H9 (cell line): ENCODE measurements around the gene IQCF2. TPM values are rescaled to one million over a fixed set of nuclear protein-coding genes. Genes with fewer than 3 reads are reported as not detected.

Source experiments
- DNase-seq: peaks from one replicate; pipeline ENCODE4 v3.0.0-alpha.2; 2017
- H2AFZ ChIP-seq: one replicate; pipeline ENCODE4 v1.6.1; 2013; ENCODE audit warnings: mild to moderate bottlenecking, low read length, control low read depth, moderate library complexity
- H2AK5ac ChIP-seq: 2 replicates; pipeline ENCODE4 v1.6.1; 2013; ENCODE audit warnings: low read length, control low read depth, mixed read lengths; ENCODE audit not compliant: insufficient read length
- H2BK120ac ChIP-seq: one replicate; pipeline ENCODE4 v1.6.1; 2013; ENCODE audit warnings: low read depth, mild to moderate bottlenecking, low read length, control low read depth, inconsistent platforms; ENCODE audit not compliant: poor library complexity, severe bottlenecking
- H2BK12ac ChIP-seq: 2 replicates; pipeline ENCODE4 v1.6.1; 2013; ENCODE audit warnings: low read length, control low read depth, mixed read lengths, low read depth; ENCODE audit not compliant: insufficient read length
- H2BK15ac ChIP-seq: 2 replicates; pipeline ENCODE4 v1.6.1; 2013; ENCODE audit warnings: low read depth, low read length, control low read depth
- H2BK20ac ChIP-seq: one replicate; pipeline ENCODE4 v1.6.1; 2013; ENCODE audit warnings: low read depth, mild to moderate bottlenecking, low read length, control low read depth, inconsistent platforms; ENCODE audit not compliant: poor library complexity, severe bottlenecking
- H2BK5ac ChIP-seq: 2 replicates; pipeline ENCODE4 v1.6.1; 2013; ENCODE audit warnings: low read length, control low read depth, mixed read lengths; ENCODE audit not compliant: insufficient read length
- H3K14ac ChIP-seq: 2 replicates; pipeline ENCODE4 v1.6.1; 2013; ENCODE audit warnings: low read length, control low read depth; ENCODE audit not compliant: insufficient read depth
- H3K18ac ChIP-seq: 2 replicates; pipeline ENCODE4 v1.6.1; 2013; ENCODE audit warnings: low read depth, mild to moderate bottlenecking, mixed read lengths, low read length, control low read depth; ENCODE audit not compliant: insufficient read length
- H3K23ac ChIP-seq: 2 replicates; pipeline ENCODE4 v1.6.1; 2013; ENCODE audit warnings: low read length, control low read depth, mixed read lengths, low read depth; ENCODE audit not compliant: insufficient read length
- H3K23me2 ChIP-seq: 2 replicates; pipeline ENCODE4 v1.6.1; 2013; ENCODE audit warnings: low read depth, mild to moderate bottlenecking, mixed read lengths, low read length, control low read depth; ENCODE audit not compliant: insufficient read length, poor library complexity, severe bottlenecking
- H3K27ac ChIP-seq: 2 replicates; pipeline ENCODE4 v1.5.1; 2013; ENCODE audit warnings: low read length, control low read depth, mixed read lengths, low read depth; ENCODE audit not compliant: insufficient read length
- H3K27me3 ChIP-seq: 2 replicates; pipeline ENCODE4 v1.6.1; 2013; ENCODE audit warnings: low read length, control low read depth, inconsistent platforms; ENCODE audit not compliant: insufficient read depth
- H3K4ac ChIP-seq: 2 replicates; pipeline ENCODE4 v1.6.1; 2013; ENCODE audit warnings: low read depth, mild to moderate bottlenecking, control low read depth, inconsistent platforms, low read length, moderate library complexity
- H3K4me1 ChIP-seq: 2 replicates; pipeline ENCODE4 v1.6.1; 2013; ENCODE audit warnings: low read length, control low read depth, inconsistent platforms; ENCODE audit not compliant: insufficient read depth
- H3K4me2 ChIP-seq: 2 replicates; pipeline ENCODE4 v1.6.1; 2013; ENCODE audit warnings: low read length, control low read depth, mixed read lengths; ENCODE audit not compliant: insufficient read length, insufficient read depth
- H3K56ac ChIP-seq: 2 replicates; pipeline ENCODE4 v1.6.1; 2013; ENCODE audit warnings: low read depth, mild to moderate bottlenecking, mixed read lengths, low read length, control low read depth; ENCODE audit not compliant: insufficient read length
- H3K79me1 ChIP-seq: 2 replicates; pipeline ENCODE4 v1.6.1; 2013; ENCODE audit warnings: low read depth, mild to moderate bottlenecking, moderate library complexity, low read length, control low read depth, inconsistent platforms; ENCODE audit not compliant: insufficient read depth, poor library complexity, severe bottlenecking
- H3K79me2 ChIP-seq: 2 replicates; pipeline ENCODE4 v1.6.1; 2013; ENCODE audit warnings: low read length, control low read depth, inconsistent platforms; ENCODE audit not compliant: insufficient read depth
- H3K9ac ChIP-seq: 2 replicates; pipeline ENCODE4 v1.6.1; 2013; ENCODE audit warnings: low read length, control low read depth, mixed read lengths; ENCODE audit not compliant: insufficient read length; ENCODE audit errors: extremely low read depth
- H3K9me3 ChIP-seq: one replicate; pipeline ENCODE4 v1.6.1; 2013; ENCODE audit warnings: low read depth, low read length, inconsistent platforms; ENCODE audit not compliant: control insufficient read depth
- H3T11ph ChIP-seq: one replicate; pipeline ENCODE4 v1.6.1; 2013; ENCODE audit warnings: mild to moderate bottlenecking, low read length, control low read depth, inconsistent platforms
- H4K20me1 ChIP-seq: one replicate; pipeline ENCODE4 v1.6.1; 2013; ENCODE audit not compliant: control insufficient read depth, insufficient read length, insufficient read depth
- H4K5ac ChIP-seq: 2 replicates; pipeline ENCODE4 v1.6.1; 2013; ENCODE audit warnings: low read depth, mild to moderate bottlenecking, mixed read lengths, low read length, control low read depth; ENCODE audit not compliant: insufficient read length
- H4K8ac ChIP-seq: replicated peaks from 2 replicates; pipeline ENCODE4 v1.6.1; 2013; ENCODE audit warnings: low read length, control low read depth, mixed read lengths, low read depth; ENCODE audit not compliant: insufficient read length
- H4K91ac ChIP-seq: 2 replicates; pipeline ENCODE4 v1.6.1; 2013; ENCODE audit warnings: low read depth, mild to moderate bottlenecking, moderate library complexity, mixed read lengths, low read length, control low read depth; ENCODE audit not compliant: insufficient read length
- H3K27ac Mint-ChIP-seq, 3 experiments: 2 replicates in 2 of 3; 3 replicates in 1 of 3; pipeline ENCODE4 v1.8.0; 2020 to 2021; ENCODE audit warnings: mixed read lengths in 3 of 3, mild to moderate bottlenecking in 1 of 3, moderate library complexity in 1 of 3
- H3K27me3 Mint-ChIP-seq: 2 replicates; pipeline ENCODE4 v1.8.0; 2021; ENCODE audit warnings: low read depth, mild to moderate bottlenecking, moderate library complexity, mixed read lengths
- H3K36me3 Mint-ChIP-seq, 3 experiments: 2 replicates in 2 of 3; 3 replicates in 1 of 3; pipeline ENCODE4 v1.8.0; 2020 to 2021; ENCODE audit warnings: low read depth in 3 of 3, mixed read lengths in 3 of 3; ENCODE audit not compliant: insufficient read depth in 1 of 3
- H3K4me1 Mint-ChIP-seq, 2 experiments: 2 replicates each; pipeline ENCODE4 v1.8.0; 2020; ENCODE audit warnings: mixed read lengths in 2 of 2
- H3K4me3 Mint-ChIP-seq, 2 experiments: 2 replicates in 1 of 2; 3 replicates in 1 of 2; pipeline ENCODE4 v1.8.0; 2020 to 2021; ENCODE audit warnings: mild to moderate bottlenecking in 2 of 2, mixed read lengths in 2 of 2, moderate library complexity in 1 of 2
- H3K9me3 Mint-ChIP-seq, 2 experiments: 2 replicates in 1 of 2; 3 replicates in 1 of 2; pipeline ENCODE4 v1.8.0; 2020; ENCODE audit warnings: mild to moderate bottlenecking in 2 of 2, mixed read lengths in 2 of 2, moderate library complexity in 1 of 2
- CTCF ChIP-seq: fragments of 200-600 bp; sonication (generic); conservative IDR thresholded peaks from 3 replicates; pipeline ENCODE4 v1.8.0; 2021; ENCODE audit warnings: antibody characterized with exemption, mild to moderate bottlenecking
- WGBS: extraction: QIAGEN DNeasy Blood & Tissue Kit; methylation state at CpG from one replicate; pipeline ENCODE4 v1.1.7; 2013; ENCODE audit warnings: missing lambda C conversion rate, low lambda C conversion rate, mixed read lengths; ENCODE audit not compliant: insufficient read length; ENCODE audit errors: extremely low coverage; 5-methylcytosine and 5-hydroxymethylcytosine counted together
- total RNA-seq: library from RNA; stranded (reverse); gene quantifications from 2 replicates; pipeline ENCODE4 v1.2.1, GENCODE V29; 2021

Gene IQCF2
- total RNA-seq, 1 experiment from 2014 or later = not detected

GRCh38 chr3:51815614-51816013, 45.8 kb upstream of the IQCF2 start:
- no CpG with 5 or more reads among the region's 4 CpGs for WGBS
- H3K79me1 ChIP-seq = no peaks in the 10 kb centered on the region
- no peak overlapping the region; a peak in 1 of 7 replicates for H3K27ac Mint-ChIP-seq
- no peak overlapping the region for H3K4me3 Mint-ChIP-seq
- no peaks in the 10 kb centered on the region for H3K36me3 Mint-ChIP-seq
- no peaks in the 10 kb centered on the region for H4K20me1 ChIP-seq
- H3K4me1 ChIP-seq = no peaks in the 10 kb centered on the region
- H2BK5ac ChIP-seq = no peak overlapping the region
- H3K27me3 Mint-ChIP-seq = peaks cover 13% of the 10 kb centered on the region
- H3T11ph ChIP-seq = no peak overlapping the region
- H4K8ac ChIP-seq = no peak overlapping the region
- H2BK120ac ChIP-seq = no peak overlapping the region
- no peak for TF ChIP-seq CTCF
- H4K5ac ChIP-seq = no peak overlapping the region
- H3K23me2 ChIP-seq = no peaks in the 10 kb centered on the region
- H3K18ac ChIP-seq = no peak overlapping the region
- H3K14ac ChIP-seq = no peak overlapping the region
- peaks cover 9 to 12% of the 10 kb centered on the region in 2 experiments for H3K4me1 Mint-ChIP-seq
- no peak overlapping the region for H2BK20ac ChIP-seq
- DNase-seq = no peak
- H3K9ac ChIP-seq = no peak overlapping the region
- no peak overlapping the region for H3K4ac ChIP-seq
- no peak overlapping the region for H2BK15ac ChIP-seq
- H3K23ac ChIP-seq = no peak overlapping the region
- H3K9me3 Mint-ChIP-seq = peaks cover 0 to 3% of the 10 kb centered on the region in 2 experiments; a peak in 1 of 5 replicates
- H3K4me2 ChIP-seq = no peak overlapping the region
- no peak overlapping the region for H2AFZ ChIP-seq
- no peaks in the 10 kb centered on the region for H3K79me2 ChIP-seq
- H3K27me3 ChIP-seq = no peaks in the 10 kb centered on the region
- H4K91ac ChIP-seq = no peak overlapping the region
- H2BK12ac ChIP-seq = no peak overlapping the region
- no peak overlapping the region for H3K27ac ChIP-seq
- H3K9me3 ChIP-seq = no peaks in the 10 kb centered on the region
- H2AK5ac ChIP-seq = no peak overlapping the region
- H3K56ac ChIP-seq = no peak overlapping the region
